Measurements from ENCODE around the gene BIVM. TPM values are rescaled to one million over a fixed set of nuclear protein-coding genes. Genes with fewer than 3 reads are reported as not detected.

The BIVM gene
- polyA plus RNA-seq, 1 donor (not counting 4 experiments of a cell fraction or from before 2014, with no cell fraction given): 20.7 TPM

DNA sequence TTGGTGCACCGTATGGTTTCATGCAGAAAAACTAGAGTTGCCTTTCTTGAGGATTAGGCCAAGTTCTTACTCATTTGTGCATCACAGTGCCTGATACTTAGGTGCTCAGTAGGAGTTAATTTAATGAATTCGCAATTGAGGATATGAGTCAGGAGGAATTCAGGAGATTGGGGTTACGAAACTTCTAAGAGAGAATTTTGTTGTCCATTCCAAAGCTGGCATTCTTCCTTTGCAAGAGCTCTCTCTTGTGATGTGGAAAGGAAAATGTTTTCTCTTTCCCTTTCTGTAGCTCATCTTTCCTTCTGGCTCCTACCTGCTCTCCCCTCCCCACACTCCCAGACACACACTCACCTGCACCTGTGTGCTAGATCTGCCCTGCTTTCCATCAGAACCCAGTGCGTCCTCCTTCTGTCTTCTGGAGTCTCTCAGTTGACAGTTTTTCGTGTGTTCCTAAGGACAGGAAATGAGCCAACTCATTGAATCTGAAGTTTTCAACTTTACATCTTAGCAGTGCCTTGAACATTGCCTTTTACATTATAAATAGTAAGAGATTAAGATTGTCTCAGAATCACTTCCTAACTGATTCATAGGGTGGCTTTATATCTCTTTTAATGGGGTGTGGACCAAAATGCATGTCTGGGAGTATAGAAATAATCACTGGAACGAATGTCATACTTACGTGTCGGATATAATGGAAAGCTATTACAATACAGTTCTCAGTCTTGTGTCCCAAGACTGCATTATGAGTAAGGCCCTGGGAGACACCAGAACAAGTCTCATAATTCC lies 27.2 kb downstream of the BIVM start:
- Histone ChIP-seq H3K9me1 (ENCODE audit: control insufficient read depth, extremely low read depth, insufficient read depth, low read length) (no peaks in the 10 kb centered on the region), H3K9me3 (ENCODE audit: control insufficient read depth, low read depth, low read length) (no peaks in the 10 kb centered on the region), H3K4me1 (ENCODE audit: control insufficient read depth, extremely low read depth, insufficient read depth, low read length) (peaks cover 21% of the 10 kb centered on the region), H2AFZ (ENCODE audit: control insufficient read depth, low read length) (peak overlapping the region; percentile 16), H4K20me1 (ENCODE audit: control insufficient read depth, extremely low read depth, insufficient read depth, low read length) (no peaks in the 10 kb centered on the region), H3K27ac (ENCODE audit: control insufficient read depth, insufficient read depth, low read length) (peak overlapping the region; percentile 80), H3K36me3 (ENCODE audit: control insufficient read depth in 2 of 2, extremely low read depth in 1 of 2, insufficient read depth in 2 of 2, low read length in 2 of 2) (peaks cover 2 to 3% of the 10 kb centered on the region in 2 experiments), H3K27me3 (ENCODE audit: control insufficient read depth, extremely low read depth, insufficient read depth, low read length) (no peaks in the 10 kb centered on the region), H3K9ac (ENCODE audit: control insufficient read depth, extremely low read depth, insufficient read depth, low read length) (peak overlapping the region; percentile 35), H3K4me3 (ENCODE audit: control insufficient read depth in 2 of 3, extremely low read depth in 1 of 3, insufficient read depth in 2 of 3, low read depth in 1 of 3, low read length in 3 of 3) (peak overlapping the region; percentile 4 to 66 (median 62)), H3K4me2 (ENCODE audit: control insufficient read depth, extremely low read depth, insufficient read depth, low read depth, low read length) (peak overlapping the region; percentile 77), H3K79me2 (ENCODE audit: control insufficient read depth, insufficient read depth, low read length) (peaks cover 2% of the 10 kb centered on the region)
- dilution Hi-C loops (cut with MboI; ENCODE audit: extremely low pct_ligation_motif_present, low sequenced_read_pairs): no loop called here
- peak; percentile 60 for DNase-seq (ENCODE audit: low read depth, low spot score)
- FAIRE-seq: peak; percentile 96
- TF ChIP-seq, protein P1, sequence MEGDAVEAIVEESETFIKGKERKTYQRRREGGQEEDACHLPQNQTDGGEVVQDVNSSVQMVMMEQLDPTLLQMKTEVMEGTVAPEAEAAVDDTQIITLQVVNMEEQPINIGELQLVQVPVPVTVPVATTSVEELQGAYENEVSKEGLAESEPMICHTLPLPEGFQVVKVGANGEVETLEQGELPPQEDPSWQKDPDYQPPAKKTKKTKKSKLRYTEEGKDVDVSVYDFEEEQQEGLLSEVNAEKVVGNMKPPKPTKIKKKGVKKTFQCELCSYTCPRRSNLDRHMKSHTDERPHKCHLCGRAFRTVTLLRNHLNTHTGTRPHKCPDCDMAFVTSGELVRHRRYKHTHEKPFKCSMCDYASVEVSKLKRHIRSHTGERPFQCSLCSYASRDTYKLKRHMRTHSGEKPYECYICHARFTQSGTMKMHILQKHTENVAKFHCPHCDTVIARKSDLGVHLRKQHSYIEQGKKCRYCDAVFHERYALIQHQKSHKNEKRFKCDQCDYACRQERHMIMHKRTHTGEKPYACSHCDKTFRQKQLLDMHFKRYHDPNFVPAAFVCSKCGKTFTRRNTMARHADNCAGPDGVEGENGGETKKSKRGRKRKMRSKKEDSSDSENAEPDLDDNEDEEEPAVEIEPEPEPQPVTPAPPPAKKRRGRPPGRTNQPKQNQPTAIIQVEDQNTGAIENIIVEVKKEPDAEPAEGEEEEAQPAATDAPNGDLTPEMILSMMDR (optimal IDR thresholded peaks at IDR 0.05 in 1 of 3, IDR thresholded peaks at IDR 0.05 in 1 of 3, conservative IDR thresholded peaks at IDR 0.05 in 1 of 3; ENCODE audit: extremely low read depth in 1 of 3, insufficient read depth in 2 of 3, low read length in 3 of 3): peak in 1 of 3 experiments; percentile 16
- TF ChIP-seq EZH2 (IDR thresholded peaks at IDR 0.05; ENCODE audit: low read length): no peak

DNA sequence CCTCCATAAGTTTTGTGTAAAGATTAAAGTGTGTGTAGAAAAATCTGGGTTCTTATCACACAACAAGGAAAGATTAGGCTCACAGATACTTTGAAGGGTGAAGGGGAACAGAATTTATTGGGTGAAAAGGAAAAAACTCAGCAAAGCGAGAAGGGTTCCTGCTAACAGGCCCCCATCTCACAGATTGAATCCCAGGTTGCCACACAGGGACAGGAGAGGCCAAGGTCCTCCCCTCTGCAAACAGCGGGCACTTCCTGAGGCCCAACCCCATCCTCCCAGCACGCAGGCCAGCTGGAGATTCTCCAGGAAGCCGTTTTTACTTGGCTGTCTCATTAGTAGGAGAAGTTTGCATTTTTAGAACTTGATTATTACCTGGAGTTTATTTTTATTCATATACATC lies 31.7 kb downstream of the BIVM start:
- no peaks in the 10 kb centered on the region for H3K27me3 ChIP-seq (ENCODE audit: control insufficient read depth, extremely low read depth, insufficient read depth, low read length)
- peaks cover 16% of the 10 kb centered on the region for H3K4me1 ChIP-seq (ENCODE audit: control insufficient read depth, extremely low read depth, insufficient read depth, low read length)
- no peaks in the 10 kb centered on the region for H3K9me3 ChIP-seq (ENCODE audit: control insufficient read depth, low read depth, low read length)
- dilution Hi-C loops (cut with MboI; ENCODE audit: extremely low pct_ligation_motif_present, low sequenced_read_pairs): no loop called here
- DNase-seq (ENCODE audit: low read depth, low spot score) (no peak), FAIRE-seq (no peak)
- no peak overlapping the region for H3K9ac ChIP-seq (ENCODE audit: control insufficient read depth, extremely low read depth, insufficient read depth, low read length)
- H3K79me2 ChIP-seq (ENCODE audit: control insufficient read depth, insufficient read depth, low read length): peaks cover 2% of the 10 kb centered on the region
- no peaks in the 10 kb centered on the region for H3K9me1 ChIP-seq (ENCODE audit: control insufficient read depth, extremely low read depth, insufficient read depth, low read length)
- H3K4me2 ChIP-seq (ENCODE audit: control insufficient read depth, extremely low read depth, insufficient read depth, low read depth, low read length): no peak overlapping the region
- no peak for TF ChIP-seq EZH2 (IDR thresholded peaks at IDR 0.05; ENCODE audit: low read length)
- TF ChIP-seq, protein P1 (optimal IDR thresholded peaks at IDR 0.05 in 1 of 3, IDR thresholded peaks at IDR 0.05 in 1 of 3, conservative IDR thresholded peaks at IDR 0.05 in 1 of 3; ENCODE audit: extremely low read depth in 1 of 3, insufficient read depth in 2 of 3, low read length in 3 of 3): no peak
- H4K20me1 ChIP-seq (ENCODE audit: control insufficient read depth, extremely low read depth, insufficient read depth, low read length): no peaks in the 10 kb centered on the region
- peaks cover 0 to 3% of the 10 kb centered on the region in 2 experiments for H3K36me3 ChIP-seq (ENCODE audit: control insufficient read depth in 2 of 2, extremely low read depth in 1 of 2, insufficient read depth in 2 of 2, low read length in 2 of 2)
- no peak overlapping the region for H3K27ac ChIP-seq (ENCODE audit: control insufficient read depth, insufficient read depth, low read length)
- no peak overlapping the region for H3K4me3 ChIP-seq (ENCODE audit: control insufficient read depth in 2 of 3, extremely low read depth in 1 of 3, insufficient read depth in 2 of 3, low read depth in 1 of 3, low read length in 3 of 3)
- no peak overlapping the region for H2AFZ ChIP-seq (ENCODE audit: control insufficient read depth, low read length)
